Tongue (tissue), 2 donors: Measurements from ENCODE around the gene HCN4. TPM values are rescaled to one million over a fixed set of nuclear protein-coding genes. Genes with fewer than 3 reads are reported as not detected.

Experiments
- DNase-seq: peaks from one replicate; pipeline ENCODE4 v3.0.0-alpha.2; 2015
- total RNA-seq: library from RNA; depleted of rRNA; stranded (reverse); fragments of >200 nt; gene quantifications from one replicate; pipeline ENCODE4 v1.2.3, GENCODE V29; 2014

Gene HCN4
- total RNA-seq, 1 donor from 2014 or later = not detected

GRCh38 chr15:73344056-73344455 lies 24.7 kb downstream of the HCN4 start:
- no peak for DNase-seq

- peak; percentile 25 for DNase-seq
Observed at GRCh38 chr15:73341886-73342600, 26.7 kb downstream of the HCN4 start.

GRCh38 chr15:73340502-73341192 lies 28.1 kb downstream of the HCN4 start:
- no peak for DNase-seq

GRCh38 chr15:73338606-73339374 lies 30.0 kb downstream of the HCN4 start:
- no peak for DNase-seq

- DNase-seq = no peak
Observed at GRCh38 chr15:73338058-73338457, 30.7 kb downstream of the HCN4 start.

- DNase-seq = no peak
Observed at GRCh38 chr15:73337187-73337586, 31.6 kb downstream of the HCN4 start.

- DNase-seq = no peak
Observed at GRCh38 chr15:73336756-73337155, 32.0 kb downstream of the HCN4 start.

- no peak for DNase-seq
Observed at GRCh38 chr15:73335471-73335870, 33.3 kb downstream of the HCN4 start.

GRCh38 chr15:73335026-73335425 lies 33.7 kb downstream of the HCN4 start:
- DNase-seq = no peak

GRCh38 chr15:73334086-73334485 lies 34.7 kb downstream of the HCN4 start:
- no peak for DNase-seq

GRCh38 chr15:73333001-73333400 lies 35.8 kb downstream of the HCN4 start:
- no peak for DNase-seq

GRCh38 chr15:73331991-73332925 lies 36.5 kb downstream of the HCN4 start:
- no peak for DNase-seq

GRCh38 chr15:73331501-73331900 lies 37.3 kb downstream of the HCN4 start:
- DNase-seq = no peak

GRCh38 chr15:73330206-73331051 lies 38.3 kb downstream of the HCN4 start:
- peak; percentile 5 for DNase-seq

GRCh38 chr15:73329501-73330200 lies 39.1 kb downstream of the HCN4 start:
- no peak for DNase-seq

- DNase-seq = no peak
Observed at GRCh38 chr15:73328981-73329380, 39.8 kb downstream of the HCN4 start.

GRCh38 chr15:73328149-73328820 lies 40.5 kb downstream of the HCN4 start:
- DNase-seq = no peak

- no peak for DNase-seq
Observed at GRCh38 chr15:73326157-73326556, 42.6 kb downstream of the HCN4 start.

- peak; percentile 29 for DNase-seq
Observed at GRCh38 chr15:73325191-73325861, 43.4 kb downstream of the HCN4 start.
